DND-41 (cell line): ENCODE data around the gene SDK2.

ENCODE experiments used
- ATAC-seq: fragments of 200-7000 bp; cut with Tn5 transposase; 3 replicates; pipeline ENCODE4 v1.9.1; 2021; ENCODE audit warnings: low read depth; ENCODE audit not compliant: insufficient read depth
- DNase-seq: peaks from one replicate; pipeline ENCODE4 v3.0.0-alpha.2; 2020
- H2AFZ ChIP-seq: 2 replicates; pipeline ENCODE4 v1.6.0; 2012; ENCODE audit warnings: low read depth, low read length
- H3K27ac ChIP-seq: 2 replicates; pipeline ENCODE4 v1.5.1; 2012; ENCODE audit warnings: low read length, inconsistent platforms
- H3K27me3 ChIP-seq: fragments of 200-600 bp; sonication (generic); 2 replicates; pipeline ENCODE4 v1.6.0; 2012; ENCODE audit warnings: low read length, mild to moderate bottlenecking, inconsistent platforms; ENCODE audit not compliant: insufficient read depth, poor library complexity
- H3K36me3 ChIP-seq: 2 replicates; pipeline ENCODE4 v1.5.1; 2012; ENCODE audit warnings: low read length, inconsistent platforms; ENCODE audit not compliant: insufficient read depth
- H3K4me1 ChIP-seq: 2 replicates; pipeline ENCODE4 v1.5.1; 2012; ENCODE audit warnings: mild to moderate bottlenecking, low read length; ENCODE audit not compliant: insufficient read depth
- H3K4me2 ChIP-seq: 2 replicates; pipeline ENCODE4 v1.6.0; 2012; ENCODE audit warnings: mild to moderate bottlenecking, moderate library complexity, low read length, inconsistent platforms; ENCODE audit not compliant: insufficient read depth
- H3K4me3 ChIP-seq, 2 experiments: fragments of 200-600 bp in 1 of 2; shearing (Covaris generic) in 1 of 2; 2 replicates each; pipeline ENCODE4 v1.5.1; 2012 to 2016; ENCODE audit warnings: inconsistent platforms in 2 of 2, low read length in 2 of 2, mild to moderate bottlenecking in 2 of 2, low read depth in 1 of 2, moderate library complexity in 1 of 2
- H3K79me2 ChIP-seq: 2 replicates; pipeline ENCODE4 v1.6.0; 2012; ENCODE audit warnings: low read length, inconsistent platforms; ENCODE audit not compliant: insufficient read depth
- H3K9ac ChIP-seq: 2 replicates; pipeline ENCODE4 v1.6.0; 2012; ENCODE audit warnings: low read depth, mild to moderate bottlenecking, inconsistent platforms, low read length, moderate library complexity
- H3K9me3 ChIP-seq: 2 replicates; pipeline ENCODE4 v1.5.1; 2012; ENCODE audit warnings: low read length, moderate library complexity, mild to moderate bottlenecking, inconsistent platforms; ENCODE audit not compliant: insufficient read depth, severe bottlenecking
- H4K20me1 ChIP-seq: 2 replicates; pipeline ENCODE4 v1.6.0; 2012; ENCODE audit warnings: low read length; ENCODE audit not compliant: insufficient read depth
- CTCF ChIP-seq: IDR thresholded peaks from 2 replicates; pipeline ENCODE4 v1.5.1; 2012; ENCODE audit warnings: borderline replicate concordance, low read length, moderate library complexity, mild to moderate bottlenecking; ENCODE audit not compliant: poor library complexity, severe bottlenecking; ENCODE audit errors: extremely low read depth
- EZH2 ChIP-seq: IDR thresholded peaks from 3 replicates; pipeline ENCODE4 v1.6.1; 2012; ENCODE audit warnings: borderline replicate concordance, low read depth, mild to moderate bottlenecking, moderate library complexity, low read length, inconsistent platforms; ENCODE audit not compliant: severe bottlenecking

The SDK2 gene

GRCh38 chr17:73584987-73585386, 59.3 kb downstream of the SDK2 start:
- no peaks in the 10 kb centered on the region for H3K79me2 ChIP-seq
- ATAC-seq (no peak), DNase-seq (no peak)
- no peaks in the 10 kb centered on the region for H3K36me3 ChIP-seq
- peaks cover 42% of the 10 kb centered on the region for H3K4me1 ChIP-seq
- no peak overlapping the region for H3K4me2 ChIP-seq
- no peak overlapping the region for H3K9ac ChIP-seq
- peak overlapping the region; percentile 46; the same call in 1 of the 2 replicates for H3K27ac ChIP-seq
- H3K27me3 ChIP-seq, result no peaks in the 10 kb centered on the region
- no peak overlapping the region for H2AFZ ChIP-seq
- no peaks in the 10 kb centered on the region for H3K9me3 ChIP-seq
- TF ChIP-seq CTCF, result no peak
- TF ChIP-seq EZH2, result no peak
- no peaks in the 10 kb centered on the region for H4K20me1 ChIP-seq
- H3K4me3 ChIP-seq, result no peak overlapping the region

GRCh38 chr17:73584049-73584448, 60.2 kb downstream of the SDK2 start:
- Histone ChIP-seq H3K79me2 (no peaks in the 10 kb centered on the region), H2AFZ (no peak overlapping the region), H3K9me3 (no peaks in the 10 kb centered on the region), H3K27ac (no peak overlapping the region; the same call in 1 of the 2 replicates), H3K4me2 (no peak overlapping the region), H3K4me1 (peaks cover 33% of the 10 kb centered on the region), H4K20me1 (no peaks in the 10 kb centered on the region), H3K27me3 (no peaks in the 10 kb centered on the region), H3K36me3 (no peaks in the 10 kb centered on the region), H3K4me3 (no peak overlapping the region), H3K9ac (no peak overlapping the region)
- ATAC-seq (no peak), DNase-seq (no peak)
- TF ChIP-seq EZH2 (no peak), CTCF (no peak)

- TF ChIP-seq CTCF (no peak), EZH2 (no peak)
- no peak overlapping the region for H2AFZ ChIP-seq
- no peak overlapping the region for H3K9ac ChIP-seq
- no peak for ATAC-seq
- no peak overlapping the region; the same call in 1 of the 2 replicates for H3K27ac ChIP-seq
- H3K36me3 ChIP-seq, result no peaks in the 10 kb centered on the region
- H4K20me1 ChIP-seq, result no peaks in the 10 kb centered on the region
- H3K79me2 ChIP-seq, result no peaks in the 10 kb centered on the region
- no peaks in the 10 kb centered on the region for H3K27me3 ChIP-seq
- DNase-seq, result no peak
- no peaks in the 10 kb centered on the region for H3K9me3 ChIP-seq
- no peak overlapping the region for H3K4me2 ChIP-seq
- H3K4me3 ChIP-seq, result no peak overlapping the region
- H3K4me1 ChIP-seq, result peaks cover 21% of the 10 kb centered on the region
Measured at GRCh38 chr17:73582821-73583220, 61.4 kb downstream of the SDK2 start.

DNA sequence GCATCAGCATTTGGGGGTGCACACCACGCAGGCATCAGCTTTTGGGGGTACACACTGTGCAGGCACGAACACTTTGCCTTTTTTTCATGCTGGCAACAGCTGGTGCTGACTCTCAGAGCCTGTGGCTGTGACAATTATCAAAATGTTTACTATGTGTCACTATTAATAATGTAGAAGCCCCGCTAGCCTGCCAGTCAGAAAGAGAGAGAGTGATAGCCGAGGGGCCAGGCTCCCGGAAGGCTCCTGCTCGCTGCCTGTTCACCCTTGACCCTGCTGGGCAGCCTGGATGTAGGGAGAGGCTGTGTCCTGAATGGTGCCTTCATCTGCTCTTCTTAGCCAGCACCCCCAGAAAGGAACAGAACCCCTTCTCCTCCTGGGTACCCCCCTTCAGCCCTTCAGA, 61.9 kb downstream of the SDK2 start:
- Histone ChIP-seq H2AFZ (no peak overlapping the region), H3K27me3 (no peaks in the 10 kb centered on the region), H3K27ac (no peak overlapping the region), H3K4me3 (no peak overlapping the region), H3K9me3 (no peaks in the 10 kb centered on the region), H3K4me2 (no peak overlapping the region), H4K20me1 (no peaks in the 10 kb centered on the region), H3K79me2 (no peaks in the 10 kb centered on the region), H3K9ac (no peak overlapping the region), H3K36me3 (no peaks in the 10 kb centered on the region), H3K4me1 (peaks cover 17% of the 10 kb centered on the region)
- DNase-seq, result no peak
- TF ChIP-seq EZH2, result no peak
- TF ChIP-seq CTCF, result no peak
- no peak for ATAC-seq
